PC-3 (cell line): ENCODE measurements around the gene FILIP1L. TPM values are rescaled to one million over a fixed set of nuclear protein-coding genes. Genes with fewer than 3 reads are reported as not detected.

Experiments
- ATAC-seq: fragments of 200-7000 bp; cut with Tn5 transposase; 2 replicates; pipeline ENCODE4 v1.9.1; 2020; ENCODE audit warnings: mild to moderate bottlenecking, moderate library complexity
- BruUV-seq: library from RNA; stranded (reverse); fragments of 400-500 nt; replicated peaks from 2 replicates; lab custom pipeline; 2021; lab: Mats Ljungman, UMichigan
- CTCF ChIA-PET: fragments of 300-600 bp; sonication (Branson Sonifier 250); formaldehyde crosslinking; loops from one replicate; lab custom pipeline; 2022; ENCODE audit warnings: antibody characterized with exemption; lab: Charles Lee
- POLR2A ChIA-PET: fragments of 300-600 bp; sonication (Branson Sonifier 250); formaldehyde crosslinking; loops from one replicate; lab custom pipeline; 2022; ENCODE audit warnings: antibody characterized with exemption; ENCODE audit not compliant: unreplicated experiment; lab: Charles Lee
- DNase-seq: peaks from one replicate; pipeline ENCODE4 v3.0.0-alpha.2; 2015
- H2AFZ ChIP-seq: fragments of 300-600 bp; sonication (generic); 2 replicates; pipeline ENCODE4 v1.6.0; 2016; ENCODE audit warnings: antibody characterized with exemption, low read length
- H3F3A ChIP-seq: fragments of 300-600 bp; sonication (generic); one replicate; pipeline ENCODE4 v1.6.0; 2017; ENCODE audit warnings: antibody characterized with exemption, low read length, control low read depth, mild to moderate bottlenecking; ENCODE audit not compliant: unreplicated experiment
- H3K27ac ChIP-seq: fragments of 300-600 bp; sonication (generic); 2 replicates; pipeline ENCODE4 v1.5.1; 2016; ENCODE audit warnings: mild to moderate bottlenecking, low read length
- H3K27me3 ChIP-seq: fragments of 300-600 bp; sonication (generic); 2 replicates; pipeline ENCODE4 v1.6.1; 2016; ENCODE audit warnings: low read length, mixed read lengths
- H3K36me3 ChIP-seq: fragments of 300-600 bp; sonication (generic); 2 replicates; pipeline ENCODE4 v1.6.1; 2016; ENCODE audit warnings: low read depth, mixed run types, low read length, mixed read lengths
- H3K4me1 ChIP-seq: fragments of 300-600 bp; sonication (generic); 2 replicates; pipeline ENCODE4 v1.5.1; 2016; ENCODE audit warnings: low read length; ENCODE audit not compliant: insufficient read depth
- H3K4me2 ChIP-seq: fragments of 300-600 bp; sonication (generic); 2 replicates; pipeline ENCODE4 v1.6.0; 2016; ENCODE audit warnings: low read length
- H3K4me3 ChIP-seq: fragments of 300-600 bp; sonication (generic); 2 replicates; pipeline ENCODE4 v1.5.1; 2016; ENCODE audit warnings: mild to moderate bottlenecking, low read length, mixed read lengths
- H3K79me2 ChIP-seq: fragments of 300-600 bp; sonication (generic); 2 replicates; pipeline ENCODE4 v1.6.1; 2017; ENCODE audit warnings: low read length, mixed read lengths
- H3K9ac ChIP-seq: fragments of 300-600 bp; sonication (generic); 2 replicates; pipeline ENCODE4 v1.6.0; 2016; ENCODE audit warnings: mild to moderate bottlenecking, low read length
- H3K9me2 ChIP-seq: fragments of 300-600 bp; sonication (generic); replicated peaks from 2 replicates; pipeline ENCODE4 v1.6.1; 2016; ENCODE audit warnings: mixed run types, low read length, mixed read lengths
- H3K9me3 ChIP-seq: fragments of 300-600 bp; sonication (generic); 2 replicates; pipeline ENCODE4 v1.6.1; 2016; ENCODE audit warnings: low read length, mixed read lengths
- H4K20me1 ChIP-seq: fragments of 300-600 bp; sonication (generic); 2 replicates; pipeline ENCODE4 v1.6.1; 2016; ENCODE audit warnings: low read length, mixed read lengths
- CTCF ChIP-seq: fragments of 300-600 bp; sonication (generic); conservative IDR thresholded peaks from 2 replicates; pipeline ENCODE4 v1.5.1; 2017; ENCODE audit warnings: antibody characterized with exemption, low read depth, mild to moderate bottlenecking, low read length
- EZH2 ChIP-seq: fragments of 300-600 bp; sonication (generic); IDR thresholded peaks from one replicate; pipeline ENCODE4 v1.6.1; 2017; ENCODE audit warnings: antibody characterized with exemption, mild to moderate bottlenecking, low read length; ENCODE audit not compliant: unreplicated experiment
- EZH2phosphoT487 ChIP-seq: fragments of 300-600 bp; sonication (generic); IDR thresholded peaks from 2 replicates; pipeline ENCODE4 v1.6.1; 2018; ENCODE audit warnings: mild to moderate bottlenecking, antibody characterized with exemption, low read length, borderline replicate concordance
- intact Hi-C: fragments of 100-400 bp; cut with micrococcal nuclease; formaldehyde crosslinking; loops from 2 replicates; pipeline ENCODE4 v1.9.0; 2023
- total RNA-seq: library from RNA; depleted of rRNA; stranded (reverse); fragments of >200 nt; gene quantifications from 2 replicates; pipeline ENCODE4 v1.2.3, GENCODE V29; 2014

FILIP1L gene
- total RNA-seq, 1 experiment from 2014 or later: not detected

- no peak overlapping the region for H2AFZ ChIP-seq
- no peaks in the 10 kb centered on the region for H4K20me1 ChIP-seq
- ATAC-seq (no peak), DNase-seq (no peak)
- intact Hi-C loops: loop anchor here (10.0 kb wide), 3 partner anchors 626 to 1546 kb away; no protein-coding TSS in a partner anchor
- H3K9me3 ChIP-seq: no peaks in the 10 kb centered on the region
- CTCF ChIA-PET: no interaction called here
- no TSS peak for BruUV-seq
- H3K27ac ChIP-seq: no peak overlapping the region
- no peaks in the 10 kb centered on the region for H3K27me3 ChIP-seq
- POLR2A ChIA-PET: no interaction called here
- no peaks in the 10 kb centered on the region for H3K9me2 ChIP-seq
- no peak overlapping the region for H3K4me3 ChIP-seq
- peaks cover 72% of the 10 kb centered on the region for H3K79me2 ChIP-seq
- H3K4me2 ChIP-seq: no peak overlapping the region
- H3F3A ChIP-seq: no peaks in the 10 kb centered on the region
- no peak overlapping the region for H3K9ac ChIP-seq
- TF ChIP-seq EZH2phosphoT487 (no peak), EZH2 (no peak), CTCF (no peak)
- H3K36me3 ChIP-seq: no peaks in the 10 kb centered on the region
- H3K4me1 ChIP-seq: peaks cover 17% of the 10 kb centered on the region
Measured at GRCh38 chr3:99838755-99839154, 275.5 kb downstream of the FILIP1L start.

GRCh38 chr3:99837715-99838114, 276.6 kb downstream of the FILIP1L start:
- Histone ChIP-seq H3K36me3 (no peaks in the 10 kb centered on the region), H3F3A (no peaks in the 10 kb centered on the region), H3K27me3 (no peaks in the 10 kb centered on the region), H3K79me2 (peaks cover 78% of the 10 kb centered on the region), H3K4me1 (peaks cover 15% of the 10 kb centered on the region; the same call in 1 of the 2 replicates), H3K9ac (no peak overlapping the region), H3K27ac (no peak overlapping the region), H3K4me2 (no peak overlapping the region), H2AFZ (no peak overlapping the region), H4K20me1 (no peaks in the 10 kb centered on the region), H3K4me3 (no peak overlapping the region), H3K9me3 (no peaks in the 10 kb centered on the region), H3K9me2 (no peaks in the 10 kb centered on the region)
- no peak for ATAC-seq
- DNase-seq: no peak
- ChIA-PET CTCF (no interaction called here), POLR2A (no interaction called here)
- BruUV-seq: no TSS peak
- intact Hi-C loops: loop anchor here (10.0 kb wide), 3 partner anchors 627 to 1547 kb away; no protein-coding TSS in a partner anchor
- TF ChIP-seq CTCF (no peak), EZH2 (no peak), EZH2phosphoT487 (no peak)

GRCh38 chr3:99836681-99837080, 277.6 kb downstream of the FILIP1L start:
- no peak overlapping the region for H3K4me2 ChIP-seq
- no peaks in the 10 kb centered on the region for H3K9me3 ChIP-seq
- H3K27me3 ChIP-seq: no peaks in the 10 kb centered on the region
- ATAC-seq (no peak), DNase-seq (no peak)
- no peaks in the 10 kb centered on the region for H3F3A ChIP-seq
- POLR2A ChIA-PET: no interaction called here
- CTCF ChIA-PET: no interaction called here
- H3K27ac ChIP-seq: no peak overlapping the region
- H3K4me1 ChIP-seq: 0 out of 2 replicates have a peak, but pooled peaks cover 12% of the 10 kb centered on the region
- intact Hi-C loops: loop anchor here (10.0 kb wide), 3 partner anchors 628 to 1548 kb away; no protein-coding TSS in a partner anchor
- no peaks in the 10 kb centered on the region for H4K20me1 ChIP-seq
- peaks cover 80% of the 10 kb centered on the region for H3K79me2 ChIP-seq
- TF ChIP-seq EZH2: no peak
- no peak for TF ChIP-seq EZH2phosphoT487
- TF ChIP-seq CTCF: no peak
- H3K36me3 ChIP-seq: no peaks in the 10 kb centered on the region
- no TSS peak for BruUV-seq
- H2AFZ ChIP-seq: no peak overlapping the region
- no peaks in the 10 kb centered on the region for H3K9me2 ChIP-seq
- H3K9ac ChIP-seq: no peak overlapping the region
- no peak overlapping the region for H3K4me3 ChIP-seq
